Endothelial cell of umbilical vein (primary cell): ENCODE data around the gene TOP3B.

Experiments
- POLR2A ChIP-seq: IDR thresholded peaks from 2 replicates; pipeline ENCODE4 v1.6.1; 2012; ENCODE audit warnings: low read depth, mild to moderate bottlenecking, control low read depth, low read length
- TF ChIP-seq, protein P1 (sequence below), 2 donors: IDR thresholded peaks; 1 replicate in 1 of 2; 2 replicates in 1 of 2; pipeline ENCODE4 v1.5.1; 2011; ENCODE audit warnings: low read length in 2 of 2, mild to moderate bottlenecking in 2 of 2, moderate library complexity in 2 of 2, control low read depth in 1 of 2, inconsistent platforms in 1 of 2, low read depth in 1 of 2; ENCODE audit not compliant: insufficient read depth in 1 of 2; ENCODE audit errors: extremely low read depth in 1 of 2

DNA sequence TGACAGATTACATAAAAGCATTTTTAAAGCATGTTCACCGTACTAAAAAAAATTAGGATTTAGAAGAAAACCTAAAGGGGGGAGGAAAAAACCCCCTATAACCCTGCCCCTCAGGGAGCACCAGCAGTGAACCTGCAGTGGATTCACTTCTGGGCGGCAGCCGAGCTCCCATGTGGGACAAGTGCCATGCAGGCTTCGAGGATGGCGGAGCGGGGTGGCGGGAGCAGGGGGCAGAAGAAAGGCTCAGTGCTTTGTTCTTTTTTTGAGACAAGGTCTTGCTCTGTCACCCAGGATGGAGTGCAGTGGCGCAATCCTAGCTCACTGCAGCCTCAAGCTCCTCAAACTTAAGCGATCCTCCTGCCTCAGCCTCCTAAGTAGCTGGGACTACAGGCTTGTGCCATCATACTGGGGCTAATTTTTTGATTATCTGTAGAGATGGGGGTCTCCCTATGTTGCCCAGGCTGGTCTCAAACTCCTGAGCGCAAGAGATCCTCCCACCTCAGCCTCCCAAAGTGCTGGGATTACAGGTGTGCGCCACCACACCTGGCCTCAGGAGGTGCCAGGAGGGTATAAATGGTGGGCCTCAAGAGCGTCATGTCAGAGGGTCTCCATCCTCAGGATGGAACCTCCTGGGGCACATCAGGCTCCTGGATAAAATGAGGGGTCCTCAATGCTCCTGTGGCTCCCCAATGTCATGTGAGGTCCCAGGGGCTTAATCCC lies 64.0 kb downstream of the TOP3B start:
- TF ChIP-seq, protein P1, sequence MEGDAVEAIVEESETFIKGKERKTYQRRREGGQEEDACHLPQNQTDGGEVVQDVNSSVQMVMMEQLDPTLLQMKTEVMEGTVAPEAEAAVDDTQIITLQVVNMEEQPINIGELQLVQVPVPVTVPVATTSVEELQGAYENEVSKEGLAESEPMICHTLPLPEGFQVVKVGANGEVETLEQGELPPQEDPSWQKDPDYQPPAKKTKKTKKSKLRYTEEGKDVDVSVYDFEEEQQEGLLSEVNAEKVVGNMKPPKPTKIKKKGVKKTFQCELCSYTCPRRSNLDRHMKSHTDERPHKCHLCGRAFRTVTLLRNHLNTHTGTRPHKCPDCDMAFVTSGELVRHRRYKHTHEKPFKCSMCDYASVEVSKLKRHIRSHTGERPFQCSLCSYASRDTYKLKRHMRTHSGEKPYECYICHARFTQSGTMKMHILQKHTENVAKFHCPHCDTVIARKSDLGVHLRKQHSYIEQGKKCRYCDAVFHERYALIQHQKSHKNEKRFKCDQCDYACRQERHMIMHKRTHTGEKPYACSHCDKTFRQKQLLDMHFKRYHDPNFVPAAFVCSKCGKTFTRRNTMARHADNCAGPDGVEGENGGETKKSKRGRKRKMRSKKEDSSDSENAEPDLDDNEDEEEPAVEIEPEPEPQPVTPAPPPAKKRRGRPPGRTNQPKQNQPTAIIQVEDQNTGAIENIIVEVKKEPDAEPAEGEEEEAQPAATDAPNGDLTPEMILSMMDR (IDR thresholded peaks at IDR 0.05; ENCODE audit: extremely low read depth in 1 of 2, insufficient read depth in 1 of 2, low read depth in 1 of 2, low read length in 2 of 2), result no peak
- no peak for TF ChIP-seq POLR2A
